SW 1271 (cell line): ENCODE measurements around the gene SMIM21.

Experiments
- DNase-seq, 2 experiments: peaks; one replicate each; lab custom pipeline; 2025; lab: John Stamatoyannopoulos, UW

The SMIM21 gene

GRCh38 chr18:75427603-75428002 is at the start of gene SMIM21:
Gene SMIM21, minus strand, starts transcription at chr18:75427703. Its CDS starts 140 bp downstream, at chr18:75427563.
- no peak for DNase-seq

DNA sequence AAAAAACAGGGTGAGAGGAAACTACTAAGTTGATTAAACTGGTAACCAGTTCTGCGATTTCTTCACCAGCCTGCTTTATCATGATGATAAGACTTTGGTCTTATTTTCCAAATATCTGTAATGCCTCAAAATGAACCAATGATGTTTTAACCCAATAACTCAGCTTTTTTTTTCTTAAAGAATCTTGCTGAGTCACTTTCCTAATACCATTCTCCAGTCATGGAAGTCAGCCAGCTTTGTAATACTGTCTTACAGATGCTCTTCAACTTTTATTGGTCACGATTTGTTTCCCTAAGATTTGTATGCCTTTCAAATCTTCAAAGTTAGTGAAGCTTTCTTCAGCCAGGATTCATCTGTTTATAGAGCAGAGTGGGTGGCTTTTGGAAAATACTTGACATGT is 47.7 kb upstream of the SMIM21 start:
- DNase-seq: no peak

DNA sequence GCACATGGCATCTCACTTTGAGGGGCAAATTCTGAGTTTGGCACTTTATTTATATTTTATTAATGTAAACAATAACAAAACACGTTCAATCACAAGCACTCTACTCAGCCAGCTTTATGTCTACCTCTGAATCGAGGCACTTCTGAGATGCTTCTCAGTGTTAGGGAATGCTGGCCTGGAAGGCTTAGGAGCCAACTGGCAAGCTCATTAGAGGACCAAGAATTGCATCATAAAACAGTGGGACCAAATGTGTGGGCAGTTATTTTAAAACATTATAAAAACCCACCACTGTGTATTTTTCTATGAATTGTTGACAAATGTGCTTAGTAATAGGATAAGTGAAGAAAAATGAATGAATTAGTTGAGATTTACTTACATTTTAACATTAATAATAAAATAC is 46.8 kb upstream of the SMIM21 start:
- no peak for DNase-seq

DNA sequence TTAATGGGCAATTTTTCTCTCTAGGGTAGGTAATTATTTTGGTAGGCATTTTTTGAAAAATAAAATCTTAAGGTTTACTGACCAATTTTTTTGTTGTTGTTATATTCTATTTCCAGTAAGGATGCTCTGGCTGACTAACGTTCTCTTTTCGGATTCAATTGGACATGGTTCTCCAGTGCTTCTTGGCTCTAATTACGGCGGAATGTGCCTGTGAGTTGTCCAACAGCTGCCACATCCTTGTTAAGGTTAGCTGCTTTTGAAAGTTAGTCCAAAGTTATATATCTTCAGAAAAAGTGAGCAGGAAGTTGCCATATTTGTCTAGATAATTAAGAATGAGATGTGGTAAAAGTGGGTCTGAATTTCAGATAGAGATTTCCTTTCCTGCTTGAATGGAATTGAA is 45.8 kb upstream of the SMIM21 start:
- DNase-seq: no peak

- no peak for DNase-seq
Observed at GRCh38 chr18:75472906-75473305, 45.4 kb upstream of the SMIM21 start.

- DNase-seq: no peak
Observed at GRCh38 chr18:75472396-75472795, 44.9 kb upstream of the SMIM21 start.

GRCh38 chr18:75471850-75472249 is 44.3 kb upstream of the SMIM21 start:
- DNase-seq: no peak

GRCh38 chr18:75467851-75468250 is 40.3 kb upstream of the SMIM21 start:
- DNase-seq: no peak

DNA sequence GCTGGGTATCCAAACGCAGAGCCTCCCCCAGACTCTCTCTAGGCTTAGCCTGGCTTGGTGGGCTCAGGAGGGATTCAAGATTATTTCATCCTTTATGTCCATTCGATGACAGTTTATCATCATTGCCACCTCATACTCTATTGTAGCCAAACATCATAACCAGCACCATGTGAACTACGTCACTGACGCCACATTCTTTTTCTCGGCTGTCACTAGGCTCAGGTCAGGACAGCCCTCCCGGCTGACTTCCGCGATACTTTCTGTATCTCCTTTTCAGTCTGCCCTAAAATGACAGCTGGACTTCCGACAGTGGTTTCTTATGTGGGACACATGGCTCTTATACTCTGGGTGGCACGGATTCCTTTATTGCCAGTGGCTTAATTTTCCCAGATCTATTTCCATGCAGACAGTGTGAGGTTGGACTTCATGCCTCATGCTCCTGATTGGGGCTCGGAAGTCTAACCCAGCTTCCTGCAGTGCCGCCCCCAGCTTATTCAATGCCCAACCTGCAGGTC is 39.8 kb upstream of the SMIM21 start:
- DNase-seq: no peak

- no peak for DNase-seq
Observed at GRCh38 chr18:75464356-75464755, 36.9 kb upstream of the SMIM21 start.

DNA sequence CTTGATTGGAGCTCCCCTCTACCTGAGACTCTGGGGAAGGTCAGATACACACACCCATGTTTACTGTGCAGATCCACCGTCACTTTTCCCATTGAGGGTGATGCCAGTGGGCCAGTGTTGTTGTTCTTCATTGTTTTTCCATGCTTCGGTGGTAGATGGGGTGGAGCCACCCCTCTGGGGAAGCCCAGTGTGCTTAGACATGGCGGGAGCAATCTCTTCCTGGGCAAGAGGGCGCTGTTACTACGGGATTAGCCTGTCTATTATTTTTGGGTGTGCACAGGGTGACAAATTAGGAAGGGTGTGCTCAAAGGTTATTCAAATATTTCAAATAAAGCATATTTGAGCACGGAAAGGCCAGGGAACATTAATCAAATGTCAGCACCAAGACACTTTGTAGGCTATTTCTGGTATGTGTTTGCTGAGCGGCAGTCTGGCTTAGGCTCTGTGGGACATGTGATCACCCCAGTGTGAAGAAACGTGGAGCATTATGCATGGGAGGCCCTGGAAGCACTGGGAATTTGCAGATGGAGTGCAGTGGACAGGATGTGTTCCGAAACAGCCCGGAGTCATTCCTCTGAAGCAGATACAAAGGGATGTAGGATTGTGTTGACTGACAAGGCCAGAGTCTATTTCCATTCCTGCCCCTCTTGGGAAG is 34.8 kb upstream of the SMIM21 start:
- no peak for DNase-seq

GRCh38 chr18:75456199-75456631 is 28.7 kb upstream of the SMIM21 start:
- no peak for DNase-seq

GRCh38 chr18:75455249-75456198 is 28.0 kb upstream of the SMIM21 start:
- DNase-seq: no peak

- DNase-seq: no peak
Observed at GRCh38 chr18:75454022-75454795, 26.7 kb upstream of the SMIM21 start.

GRCh38 chr18:75450906-75451305 is 23.4 kb upstream of the SMIM21 start:
- DNase-seq: no peak

- DNase-seq: no peak
Observed at GRCh38 chr18:75441896-75442295, 14.4 kb upstream of the SMIM21 start.

DNA sequence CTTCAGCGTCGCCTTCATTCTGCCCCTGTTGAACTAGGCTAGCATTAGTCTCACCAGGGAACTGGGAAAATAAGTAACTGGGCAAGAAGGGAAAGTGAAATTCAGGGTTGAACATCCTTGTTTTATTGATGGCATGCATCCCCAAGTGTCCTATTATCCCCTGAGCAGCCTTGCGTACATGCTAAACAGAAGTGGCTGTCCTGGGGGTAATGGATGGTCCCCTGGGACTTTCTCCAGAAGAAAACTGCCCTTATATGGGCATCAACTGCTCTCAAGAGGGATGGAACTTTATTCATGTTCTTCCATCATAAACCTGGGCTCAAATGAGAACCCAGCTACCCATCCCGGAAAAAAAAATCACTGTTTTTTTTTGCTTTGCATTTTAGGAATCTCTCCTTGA is 11.8 kb upstream of the SMIM21 start:
- no peak for DNase-seq

- no peak for DNase-seq
Observed at GRCh38 chr18:75438891-75439290, 11.4 kb upstream of the SMIM21 start.

DNA sequence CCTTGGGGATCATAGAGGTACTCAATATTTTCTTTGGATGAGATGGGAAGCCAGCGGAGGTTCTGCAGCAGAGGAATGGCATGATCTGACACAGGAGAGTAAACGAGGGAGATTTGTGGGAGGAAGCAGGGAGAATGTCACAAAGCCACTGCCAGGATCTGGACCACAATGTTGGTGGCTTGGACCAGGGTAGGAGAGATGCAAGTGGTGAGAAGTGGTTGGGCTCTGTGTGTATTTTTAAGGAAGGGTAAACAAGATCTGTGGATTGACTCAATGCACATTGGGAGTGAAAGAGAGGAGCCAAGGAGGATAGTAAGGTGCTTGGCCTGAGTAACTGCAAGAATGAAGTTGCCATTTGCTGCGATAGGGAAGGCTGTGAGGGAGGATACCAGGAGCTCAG is 10.5 kb upstream of the SMIM21 start:
- no peak for DNase-seq

DNA sequence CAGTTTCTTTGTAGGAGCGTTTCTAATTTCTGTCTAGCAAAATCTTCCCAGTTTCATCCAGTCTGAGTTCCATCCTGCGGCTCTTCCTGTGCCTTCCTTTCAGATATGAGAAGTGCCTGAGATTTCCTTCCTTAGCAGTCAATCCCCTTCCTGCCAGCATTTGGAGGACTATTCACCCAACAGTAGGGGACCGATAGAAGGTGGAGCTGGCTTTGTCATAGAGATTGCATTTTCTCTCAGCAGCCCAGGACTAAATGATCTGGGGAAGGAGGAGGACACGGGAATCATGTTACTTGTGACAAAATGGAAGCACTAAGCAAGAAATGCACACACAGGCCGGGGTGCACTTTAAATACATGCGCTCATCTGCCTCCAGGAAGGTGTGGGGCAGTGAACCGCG is 5.6 kb upstream of the SMIM21 start:
- no peak for DNase-seq

DNA sequence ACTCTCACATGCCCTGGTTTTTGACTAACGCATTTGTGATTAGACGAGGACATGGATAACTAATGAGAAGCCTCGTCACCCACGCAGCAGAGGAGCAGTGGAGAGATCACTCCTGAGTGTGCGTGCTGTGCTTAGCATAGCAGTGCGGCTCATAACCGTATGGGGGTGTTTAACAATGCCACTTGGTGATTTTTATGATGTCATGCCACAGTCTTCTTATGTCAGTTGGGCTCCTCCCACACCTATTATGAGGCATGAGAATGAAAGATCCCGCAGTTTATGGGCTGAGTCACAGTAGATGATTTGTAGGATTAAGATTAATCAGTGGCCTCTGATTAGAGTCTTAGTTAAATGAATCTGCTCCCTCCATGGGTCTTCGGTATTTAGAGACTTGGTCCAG is 2.5 kb upstream of the SMIM21 start:
- no peak for DNase-seq

GRCh38 chr18:75428490-75428889 is 987 bp upstream of the SMIM21 start:
- no peak for DNase-seq
